ENCODE measurements around the gene ABAT.

Gene ABAT

DNA sequence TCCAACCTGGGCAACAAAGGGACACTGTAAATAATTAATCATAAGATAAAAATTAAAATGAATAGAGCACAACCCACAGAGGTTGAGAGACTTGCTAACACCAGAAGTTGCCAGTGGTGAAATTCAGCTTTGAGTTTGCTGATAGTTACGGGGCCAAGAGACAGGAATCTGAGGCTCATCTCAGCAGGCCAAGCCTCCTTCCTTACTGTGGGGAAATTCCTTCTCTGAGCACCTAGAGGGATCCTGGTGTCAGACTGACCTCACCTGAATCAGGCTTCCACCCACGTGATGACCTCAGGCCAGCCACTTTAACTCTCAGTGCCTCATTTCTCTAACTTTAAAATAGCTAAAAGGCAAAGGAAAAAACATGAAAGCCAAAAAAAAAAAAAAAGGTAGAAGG is 4.7 kb downstream of the ABAT start:
- Histone ChIP-seq H3K4me1 (ENCODE audit: control insufficient read depth, insufficient read depth, low read length) (no peaks in the 10 kb centered on the region), H3K36me3 (ENCODE audit: control insufficient read depth, insufficient read depth, low read length) (no peaks in the 10 kb centered on the region), H3K4me3 (ENCODE audit: insufficient read depth, low read depth, low read length) (no peak overlapping the region), H3K9me3 (ENCODE audit: control insufficient read depth, low read length) (no peaks in the 10 kb centered on the region), H3K27ac (ENCODE audit: insufficient read depth, low read depth, low read length, poor library complexity, severe bottlenecking) (no peak overlapping the region), H3K27me3 (ENCODE audit: control insufficient read depth, insufficient read depth, low read length, poor library complexity, severe bottlenecking) (peaks cover 22% of the 10 kb centered on the region)
- WGBS, 2 experiments, result 72 to 78% methylated on average over 2 of the region's 2 CpGs

DNA sequence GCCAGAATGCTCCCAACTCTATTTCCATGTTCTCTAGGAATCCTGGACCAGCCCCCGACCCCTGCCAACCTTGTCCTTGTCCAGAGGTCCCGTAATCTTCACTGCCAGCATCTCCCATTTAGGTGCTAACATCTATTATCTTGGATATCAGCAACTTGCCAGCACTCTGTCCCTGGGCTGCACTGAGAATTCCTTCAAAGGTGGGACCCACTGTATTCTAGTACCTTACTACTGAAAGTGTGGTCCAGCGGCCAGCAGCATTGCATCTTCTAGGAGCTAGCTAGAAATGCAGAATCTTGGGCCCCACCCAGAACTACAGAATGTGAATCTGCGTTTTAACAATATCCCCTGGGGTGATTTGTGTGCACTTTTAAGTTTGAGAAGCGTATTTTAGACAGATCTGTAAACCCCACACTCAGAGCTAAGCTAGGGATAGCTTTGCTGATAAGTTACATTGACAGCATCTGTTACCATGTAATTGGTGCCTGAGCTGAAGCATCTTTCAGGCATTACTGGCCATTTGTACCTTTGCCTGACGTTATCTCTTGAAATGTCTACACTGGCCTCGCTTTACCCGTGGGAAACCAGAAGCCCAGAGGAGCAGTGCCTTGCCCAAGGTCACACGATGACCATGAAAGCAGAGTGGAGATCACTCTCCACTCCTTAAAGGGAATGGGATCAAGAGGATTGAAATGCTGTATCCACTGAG is 8.3 kb downstream of the ABAT start:
- no peaks in the 10 kb centered on the region for H3K9me3 ChIP-seq (ENCODE audit: control insufficient read depth, low read length)
- no peak overlapping the region for H3K4me3 ChIP-seq (ENCODE audit: insufficient read depth, low read depth, low read length)
- 82 to 84% methylated on average over 9 of the region's 9 CpGs for WGBS, 2 experiments
- no peaks in the 10 kb centered on the region for H3K36me3 ChIP-seq (ENCODE audit: control insufficient read depth, insufficient read depth, low read length)
- no peaks in the 10 kb centered on the region for H3K27me3 ChIP-seq (ENCODE audit: control insufficient read depth, insufficient read depth, low read length, poor library complexity, severe bottlenecking)
- no peak overlapping the region for H3K27ac ChIP-seq (ENCODE audit: insufficient read depth, low read depth, low read length, poor library complexity, severe bottlenecking)
- peaks cover 10% of the 10 kb centered on the region for H3K4me1 ChIP-seq (ENCODE audit: control insufficient read depth, insufficient read depth, low read length)

DNA sequence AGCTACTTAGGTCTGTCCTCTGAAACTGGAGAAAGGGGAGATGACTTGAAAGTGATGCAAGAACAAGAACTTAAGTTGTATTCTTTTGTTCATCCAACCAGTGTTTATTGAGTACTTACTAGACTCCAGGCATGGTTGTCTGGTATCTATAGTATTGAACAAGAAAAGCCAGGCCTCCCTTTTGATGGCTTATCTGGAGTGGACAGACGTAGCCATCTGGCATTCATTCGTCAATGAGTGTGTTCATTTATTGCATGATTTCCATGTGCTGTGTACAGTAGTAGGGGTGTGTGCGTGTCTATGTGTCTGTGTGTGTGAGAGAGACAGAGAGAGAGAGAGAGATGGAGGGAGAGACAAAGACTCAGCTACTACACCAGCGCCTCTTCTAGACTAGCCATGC is 9.2 kb downstream of the ABAT start:
- Histone ChIP-seq H3K27me3 (ENCODE audit: control insufficient read depth, insufficient read depth, low read length, poor library complexity, severe bottlenecking) (no peaks in the 10 kb centered on the region), H3K9me3 (ENCODE audit: control insufficient read depth, low read length) (no peaks in the 10 kb centered on the region), H3K27ac (ENCODE audit: insufficient read depth, low read depth, low read length, poor library complexity, severe bottlenecking) (no peak overlapping the region), H3K4me3 (ENCODE audit: insufficient read depth, low read depth, low read length) (no peak overlapping the region), H3K36me3 (ENCODE audit: control insufficient read depth, insufficient read depth, low read length) (no peaks in the 10 kb centered on the region), H3K4me1 (ENCODE audit: control insufficient read depth, insufficient read depth, low read length) (peaks cover 10% of the 10 kb centered on the region)
- 68 to 70% methylated on average over 4 of the region's 4 CpGs for WGBS, 2 experiments

DNA sequence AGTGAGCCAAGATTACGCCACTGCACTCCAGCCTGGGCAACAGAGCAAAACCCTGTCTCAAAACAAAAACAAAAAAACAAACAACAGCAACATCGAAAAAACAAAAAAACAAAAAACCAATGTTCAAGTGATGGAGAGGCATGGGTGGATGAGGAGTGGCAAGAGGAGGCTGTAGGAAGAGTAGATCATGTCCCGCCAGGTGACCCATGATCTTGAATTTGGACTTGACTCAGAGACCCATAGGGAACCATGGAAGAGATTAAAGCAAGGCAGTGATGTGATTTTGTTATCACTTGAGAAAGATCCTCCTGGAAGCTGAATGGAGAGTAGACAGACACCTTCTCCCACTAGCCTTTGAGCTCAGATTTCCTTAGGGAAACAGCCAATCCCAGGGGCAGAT is 11.2 kb downstream of the ABAT start:
- Histone ChIP-seq H3K27ac (ENCODE audit: insufficient read depth, low read depth, low read length, poor library complexity, severe bottlenecking) (peak overlapping the region; percentile 9), H3K27me3 (ENCODE audit: control insufficient read depth, insufficient read depth, low read length, poor library complexity, severe bottlenecking) (no peaks in the 10 kb centered on the region), H3K4me3 (ENCODE audit: insufficient read depth, low read depth, low read length) (no peak overlapping the region), H3K9me3 (ENCODE audit: control insufficient read depth, low read length) (no peaks in the 10 kb centered on the region), H3K36me3 (ENCODE audit: control insufficient read depth, insufficient read depth, low read length) (no peaks in the 10 kb centered on the region), H3K4me1 (ENCODE audit: control insufficient read depth, insufficient read depth, low read length) (peaks cover 10% of the 10 kb centered on the region)
- 63% methylated on average over 3 of the region's 3 CpGs for WGBS, 2 experiments

DNA sequence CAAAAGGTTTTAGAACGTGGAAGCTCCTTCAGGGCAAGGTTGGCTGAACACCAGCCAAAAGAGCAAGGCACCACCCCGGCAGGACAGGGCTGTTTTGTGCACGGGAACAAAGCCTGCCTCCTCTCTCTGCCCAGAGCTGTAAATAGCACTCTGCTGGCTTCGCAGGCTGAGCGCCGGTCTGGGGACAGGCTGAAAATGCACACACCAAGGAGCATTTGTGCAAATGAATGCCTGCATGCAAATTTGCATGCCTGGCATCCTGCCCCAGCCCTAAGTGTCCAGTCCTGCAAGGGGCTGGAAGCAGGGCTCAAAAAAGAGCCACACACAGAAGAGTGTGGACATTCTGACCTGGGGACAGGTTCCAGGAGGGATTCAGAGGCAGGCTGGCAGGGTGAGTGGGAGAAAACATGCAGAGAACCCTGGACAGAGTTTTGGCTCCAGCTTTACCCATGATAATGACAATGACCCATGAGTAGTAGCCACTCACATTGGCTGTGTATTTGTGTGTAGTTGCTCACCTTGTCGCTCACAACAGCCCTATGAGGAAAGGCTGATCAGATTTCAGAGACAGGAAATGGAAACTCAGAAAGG is 11.7 kb downstream of the ABAT start:
- no peaks in the 10 kb centered on the region for H3K27me3 ChIP-seq (ENCODE audit: control insufficient read depth, insufficient read depth, low read length, poor library complexity, severe bottlenecking)
- 23 to 25% methylated on average over 7 of the region's 7 CpGs for WGBS, 2 experiments
- peaks cover 10% of the 10 kb centered on the region for H3K4me1 ChIP-seq (ENCODE audit: control insufficient read depth, insufficient read depth, low read length)
- H3K36me3 ChIP-seq (ENCODE audit: control insufficient read depth, insufficient read depth, low read length), result no peaks in the 10 kb centered on the region
- H3K9me3 ChIP-seq (ENCODE audit: control insufficient read depth, low read length), result no peaks in the 10 kb centered on the region
- H3K27ac ChIP-seq (ENCODE audit: insufficient read depth, low read depth, low read length, poor library complexity, severe bottlenecking), result peak overlapping the region; percentile 9
- no peak overlapping the region for H3K4me3 ChIP-seq (ENCODE audit: insufficient read depth, low read depth, low read length)

DNA sequence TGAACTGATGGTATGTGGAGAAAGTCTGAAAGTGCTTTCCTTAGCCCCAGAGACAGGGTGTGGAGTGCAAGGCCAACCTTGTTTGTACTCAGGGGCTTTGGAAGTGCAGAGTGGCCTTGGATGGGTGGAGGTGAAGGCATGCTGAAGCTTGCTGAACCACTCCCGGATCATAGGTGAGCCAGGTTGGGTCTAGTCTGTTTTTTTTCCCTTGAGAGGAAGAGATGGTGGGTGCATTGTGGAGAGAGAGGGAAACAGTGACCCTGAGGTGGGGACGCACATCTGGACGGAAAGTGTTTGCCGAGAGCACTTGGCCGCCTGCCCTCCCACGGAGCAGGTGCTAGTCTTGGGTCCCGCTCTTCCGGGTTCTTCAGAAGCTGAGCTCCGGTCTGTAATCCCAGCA is 12.5 kb downstream of the ABAT start:
- Histone ChIP-seq H3K9me3 (ENCODE audit: control insufficient read depth, low read length) (no peaks in the 10 kb centered on the region), H3K4me1 (ENCODE audit: control insufficient read depth, insufficient read depth, low read length) (peaks cover 10% of the 10 kb centered on the region), H3K27me3 (ENCODE audit: control insufficient read depth, insufficient read depth, low read length, poor library complexity, severe bottlenecking) (no peaks in the 10 kb centered on the region), H3K36me3 (ENCODE audit: control insufficient read depth, insufficient read depth, low read length) (no peaks in the 10 kb centered on the region), H3K27ac (ENCODE audit: insufficient read depth, low read depth, low read length, poor library complexity, severe bottlenecking) (no peak overlapping the region), H3K4me3 (ENCODE audit: insufficient read depth, low read depth, low read length) (no peak overlapping the region)
- 91 to 93% methylated on average over 9 of the region's 9 CpGs for WGBS, 2 experiments

DNA sequence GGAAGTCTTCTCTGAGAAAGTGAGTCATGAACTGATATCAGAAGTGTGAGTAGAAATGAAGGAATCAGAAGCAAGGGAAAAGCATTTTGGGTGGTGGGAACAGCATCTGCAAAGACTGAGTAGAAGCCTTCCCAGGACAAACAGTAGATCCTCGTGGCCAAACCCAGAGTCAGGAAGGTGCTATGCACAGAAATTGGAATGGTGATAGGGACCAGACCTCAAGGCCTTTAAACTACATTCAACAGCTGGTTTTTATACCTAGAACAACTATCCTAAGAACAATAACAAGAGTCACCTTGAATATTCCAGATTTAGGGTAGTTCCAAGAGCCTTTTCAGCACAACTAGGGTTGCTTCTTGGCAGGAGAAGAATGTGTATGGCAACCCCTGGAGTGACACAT is 15.3 kb downstream of the ABAT start:
- H3K4me3 ChIP-seq (ENCODE audit: insufficient read depth, low read depth, low read length), result no peak overlapping the region
- H3K36me3 ChIP-seq (ENCODE audit: control insufficient read depth, insufficient read depth, low read length), result no peaks in the 10 kb centered on the region
- H3K9me3 ChIP-seq (ENCODE audit: control insufficient read depth, low read length), result no peaks in the 10 kb centered on the region
- H3K27me3 ChIP-seq (ENCODE audit: control insufficient read depth, insufficient read depth, low read length, poor library complexity, severe bottlenecking), result no peaks in the 10 kb centered on the region
- H3K27ac ChIP-seq (ENCODE audit: insufficient read depth, low read depth, low read length, poor library complexity, severe bottlenecking), result no peak overlapping the region
- 70 to 72% methylated on average over 1 of the region's 1 CpG for WGBS, 2 experiments
- H3K4me1 ChIP-seq (ENCODE audit: control insufficient read depth, insufficient read depth, low read length), result peaks cover 10% of the 10 kb centered on the region

DNA sequence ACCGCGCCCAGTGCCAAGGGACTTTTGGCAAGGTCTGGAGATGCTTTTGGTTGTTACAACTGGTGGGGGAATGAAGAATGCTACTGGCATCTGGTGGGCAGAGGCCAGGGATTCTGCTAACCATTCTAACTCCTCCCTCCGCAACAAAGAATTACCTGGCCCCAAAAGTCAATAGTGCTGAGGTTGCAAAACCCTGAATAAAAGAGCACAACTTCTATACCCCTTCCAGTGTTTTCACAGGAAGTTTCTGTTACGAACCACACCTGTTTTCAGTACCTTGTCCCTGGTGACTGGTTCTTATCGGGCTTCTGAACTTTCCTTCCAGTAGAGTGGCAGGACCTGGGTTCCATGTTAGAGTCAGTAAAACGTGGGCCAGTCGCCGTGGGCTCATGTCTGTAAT is 17.3 kb downstream of the ABAT start:
- Histone ChIP-seq H3K36me3 (ENCODE audit: control insufficient read depth, insufficient read depth, low read length) (no peaks in the 10 kb centered on the region), H3K9me3 (ENCODE audit: control insufficient read depth, low read length) (no peaks in the 10 kb centered on the region), H3K4me3 (ENCODE audit: insufficient read depth, low read depth, low read length) (no peak overlapping the region), H3K27ac (ENCODE audit: insufficient read depth, low read depth, low read length, poor library complexity, severe bottlenecking) (no peak overlapping the region), H3K4me1 (ENCODE audit: control insufficient read depth, insufficient read depth, low read length) (no peaks in the 10 kb centered on the region), H3K27me3 (ENCODE audit: control insufficient read depth, insufficient read depth, low read length, poor library complexity, severe bottlenecking) (no peaks in the 10 kb centered on the region)
- 79 to 80% methylated on average over 8 of the region's 8 CpGs for WGBS, 2 experiments

DNA sequence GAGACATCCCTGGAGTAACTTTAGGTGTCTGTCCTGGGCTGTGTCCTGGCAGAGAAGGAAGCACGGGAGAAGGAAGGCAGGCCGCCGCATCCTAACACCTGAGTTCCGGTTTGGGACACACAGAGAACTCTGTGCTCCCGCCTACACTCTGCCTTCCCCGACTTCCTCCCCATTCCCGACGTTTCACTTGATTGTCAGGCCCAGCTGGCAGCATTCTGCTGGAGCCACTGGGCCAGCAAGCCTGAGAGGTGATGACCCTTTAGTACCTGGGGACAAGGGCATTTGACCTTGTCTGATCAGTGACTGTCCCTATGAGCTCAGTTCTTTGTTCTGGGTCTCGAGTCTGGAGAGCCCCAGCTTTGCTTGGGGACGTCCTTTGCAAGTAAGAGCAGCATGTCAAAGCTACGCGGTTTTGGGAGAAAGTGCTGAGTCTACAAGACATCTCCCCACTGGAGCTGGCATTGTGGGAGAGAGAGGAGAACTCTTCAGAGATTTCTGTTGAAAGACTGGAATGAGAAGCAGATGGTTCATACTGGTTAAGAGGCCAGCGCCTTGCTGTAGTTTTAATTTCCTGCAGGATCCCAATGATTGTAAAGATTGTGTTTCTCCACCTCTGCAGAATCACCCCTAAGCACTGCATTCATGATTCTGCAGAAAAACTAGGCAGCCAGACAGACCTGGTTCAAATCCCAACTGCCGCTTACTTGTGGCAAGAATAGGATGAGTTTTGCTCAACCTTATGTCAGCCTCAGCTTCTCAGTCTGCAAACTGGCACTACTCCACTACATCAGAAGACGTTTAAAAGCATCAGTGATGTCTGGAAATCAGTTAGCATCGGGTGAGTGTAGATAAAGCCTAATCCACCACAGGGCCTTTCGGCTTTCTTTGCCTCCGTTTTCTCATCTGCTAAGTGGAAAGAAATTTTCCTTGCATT is 20.6 kb downstream of the ABAT start:
- Histone ChIP-seq H3K27me3 (ENCODE audit: control insufficient read depth, insufficient read depth, low read length, poor library complexity, severe bottlenecking) (no peaks in the 10 kb centered on the region), H3K4me1 (ENCODE audit: control insufficient read depth, insufficient read depth, low read length) (no peaks in the 10 kb centered on the region), H3K36me3 (ENCODE audit: control insufficient read depth, insufficient read depth, low read length) (no peaks in the 10 kb centered on the region), H3K9me3 (ENCODE audit: control insufficient read depth, low read length) (no peaks in the 10 kb centered on the region), H3K27ac (ENCODE audit: insufficient read depth, low read depth, low read length, poor library complexity, severe bottlenecking) (no peak overlapping the region), H3K4me3 (ENCODE audit: insufficient read depth, low read depth, low read length) (no peak overlapping the region)
- WGBS, 2 experiments, result 82% methylated on average over 18 of the region's 18 CpGs

DNA sequence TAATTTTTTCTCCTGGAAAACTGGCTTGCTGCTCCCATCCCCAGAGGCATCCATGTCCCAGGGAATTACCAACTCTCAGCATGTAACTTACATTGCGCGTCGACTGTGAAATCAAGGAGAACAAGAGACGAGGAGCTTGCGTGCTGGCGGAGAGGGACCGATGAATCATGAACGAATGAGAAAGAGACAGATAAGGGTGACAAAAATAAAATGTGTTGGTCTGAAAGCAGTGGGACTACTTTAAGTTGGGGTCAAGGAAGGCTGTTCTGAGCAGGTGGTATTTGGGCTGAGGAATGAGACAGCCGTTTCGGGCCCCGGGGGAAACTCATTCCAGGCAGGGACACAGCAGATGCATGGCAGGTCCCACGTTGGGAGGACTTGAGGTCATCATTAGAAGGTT is 22.5 kb downstream of the ABAT start:
- no peaks in the 10 kb centered on the region for H3K4me1 ChIP-seq (ENCODE audit: control insufficient read depth, insufficient read depth, low read length)
- no peak overlapping the region for H3K27ac ChIP-seq (ENCODE audit: insufficient read depth, low read depth, low read length, poor library complexity, severe bottlenecking)
- H3K27me3 ChIP-seq (ENCODE audit: control insufficient read depth, insufficient read depth, low read length, poor library complexity, severe bottlenecking), result no peaks in the 10 kb centered on the region
- WGBS, 2 experiments, result 92 to 93% methylated on average over 12 of the region's 12 CpGs
- no peaks in the 10 kb centered on the region for H3K36me3 ChIP-seq (ENCODE audit: control insufficient read depth, insufficient read depth, low read length)
- H3K4me3 ChIP-seq (ENCODE audit: insufficient read depth, low read depth, low read length), result no peak overlapping the region
- no peaks in the 10 kb centered on the region for H3K9me3 ChIP-seq (ENCODE audit: control insufficient read depth, low read length)

Measured in ectodermal cell (in vitro differentiated cells).